PC-3 (cell line): ENCODE measurements around the gene PDP2. TPM values are rescaled to one million over a fixed set of nuclear protein-coding genes. Genes with fewer than 3 reads are reported as not detected.

Experiments used
- ATAC-seq: fragments of 200-7000 bp; cut with Tn5 transposase; 2 replicates; pipeline ENCODE4 v1.9.1; 2020; ENCODE audit warnings: mild to moderate bottlenecking, moderate library complexity
- BruUV-seq: library from RNA; stranded (reverse); fragments of 400-500 nt; replicated peaks from 2 replicates; lab custom pipeline; 2021; lab: Mats Ljungman, UMichigan
- CTCF ChIA-PET: fragments of 300-600 bp; sonication (Branson Sonifier 250); formaldehyde crosslinking; loops from one replicate; lab custom pipeline; 2022; ENCODE audit warnings: antibody characterized with exemption; lab: Charles Lee
- POLR2A ChIA-PET: fragments of 300-600 bp; sonication (Branson Sonifier 250); formaldehyde crosslinking; loops from one replicate; lab custom pipeline; 2022; ENCODE audit warnings: antibody characterized with exemption; ENCODE audit not compliant: unreplicated experiment; lab: Charles Lee
- DNase-seq: peaks from one replicate; pipeline ENCODE4 v3.0.0-alpha.2; 2015
- H2AFZ ChIP-seq: fragments of 300-600 bp; sonication (generic); 2 replicates; pipeline ENCODE4 v1.6.0; 2016; ENCODE audit warnings: antibody characterized with exemption, low read length
- H3F3A ChIP-seq: fragments of 300-600 bp; sonication (generic); one replicate; pipeline ENCODE4 v1.6.0; 2017; ENCODE audit warnings: antibody characterized with exemption, low read length, control low read depth, mild to moderate bottlenecking; ENCODE audit not compliant: unreplicated experiment
- H3K27ac ChIP-seq: fragments of 300-600 bp; sonication (generic); 2 replicates; pipeline ENCODE4 v1.5.1; 2016; ENCODE audit warnings: mild to moderate bottlenecking, low read length
- H3K27me3 ChIP-seq: fragments of 300-600 bp; sonication (generic); 2 replicates; pipeline ENCODE4 v1.6.1; 2016; ENCODE audit warnings: low read length, mixed read lengths
- H3K36me3 ChIP-seq: fragments of 300-600 bp; sonication (generic); 2 replicates; pipeline ENCODE4 v1.6.1; 2016; ENCODE audit warnings: low read depth, mixed run types, low read length, mixed read lengths
- H3K4me1 ChIP-seq: fragments of 300-600 bp; sonication (generic); 2 replicates; pipeline ENCODE4 v1.5.1; 2016; ENCODE audit warnings: low read length; ENCODE audit not compliant: insufficient read depth
- H3K4me2 ChIP-seq: fragments of 300-600 bp; sonication (generic); 2 replicates; pipeline ENCODE4 v1.6.0; 2016; ENCODE audit warnings: low read length
- H3K4me3 ChIP-seq: fragments of 300-600 bp; sonication (generic); 2 replicates; pipeline ENCODE4 v1.5.1; 2016; ENCODE audit warnings: mild to moderate bottlenecking, low read length, mixed read lengths
- H3K79me2 ChIP-seq: fragments of 300-600 bp; sonication (generic); 2 replicates; pipeline ENCODE4 v1.6.1; 2017; ENCODE audit warnings: low read length, mixed read lengths
- H3K9ac ChIP-seq: fragments of 300-600 bp; sonication (generic); 2 replicates; pipeline ENCODE4 v1.6.0; 2016; ENCODE audit warnings: mild to moderate bottlenecking, low read length
- H3K9me2 ChIP-seq: fragments of 300-600 bp; sonication (generic); replicated peaks from 2 replicates; pipeline ENCODE4 v1.6.1; 2016; ENCODE audit warnings: mixed run types, low read length, mixed read lengths
- H3K9me3 ChIP-seq: fragments of 300-600 bp; sonication (generic); 2 replicates; pipeline ENCODE4 v1.6.1; 2016; ENCODE audit warnings: low read length, mixed read lengths
- H4K20me1 ChIP-seq: fragments of 300-600 bp; sonication (generic); 2 replicates; pipeline ENCODE4 v1.6.1; 2016; ENCODE audit warnings: low read length, mixed read lengths
- CTCF ChIP-seq: fragments of 300-600 bp; sonication (generic); conservative IDR thresholded peaks from 2 replicates; pipeline ENCODE4 v1.5.1; 2017; ENCODE audit warnings: antibody characterized with exemption, low read depth, mild to moderate bottlenecking, low read length
- EZH2 ChIP-seq: fragments of 300-600 bp; sonication (generic); IDR thresholded peaks from one replicate; pipeline ENCODE4 v1.6.1; 2017; ENCODE audit warnings: antibody characterized with exemption, mild to moderate bottlenecking, low read length; ENCODE audit not compliant: unreplicated experiment
- EZH2phosphoT487 ChIP-seq: fragments of 300-600 bp; sonication (generic); IDR thresholded peaks from 2 replicates; pipeline ENCODE4 v1.6.1; 2018; ENCODE audit warnings: mild to moderate bottlenecking, antibody characterized with exemption, low read length, borderline replicate concordance
- intact Hi-C: fragments of 100-400 bp; cut with micrococcal nuclease; formaldehyde crosslinking; loops from 2 replicates; pipeline ENCODE4 v1.9.0; 2023
- total RNA-seq: library from RNA; depleted of rRNA; stranded (reverse); fragments of >200 nt; gene quantifications from 2 replicates; pipeline ENCODE4 v1.2.3, GENCODE V29; 2014

PDP2 gene
- total RNA-seq, 1 experiment from 2014 or later = 2.8 TPM

- POLR2A ChIA-PET = no interaction called here
- H3K4me3 ChIP-seq = no peak overlapping the region
- CTCF ChIA-PET = interaction anchor here (0.8 kb wide), 1 partner anchor 14 kb away, joined by 3 read pairs; no protein-coding TSS in a partner anchor
- no peak overlapping the region for H3K4me2 ChIP-seq
- ATAC-seq = no peak
- H3K9me3 ChIP-seq = no peaks in the 10 kb centered on the region
- no peak overlapping the region for H3K9ac ChIP-seq
- H3K27me3 ChIP-seq = no peaks in the 10 kb centered on the region
- TF ChIP-seq EZH2phosphoT487 (no peak), EZH2 (no peak), CTCF (no peak)
- no peak for DNase-seq
- H3K27ac ChIP-seq = no peak overlapping the region
- intact Hi-C loops = no loop called here
- BruUV-seq = no TSS peak
- peaks cover 3% of the 10 kb centered on the region; the same call in 1 of the 2 replicates for H3K79me2 ChIP-seq
- H3F3A ChIP-seq = no peaks in the 10 kb centered on the region
- H3K36me3 ChIP-seq = peaks cover 8% of the 10 kb centered on the region
- no peaks in the 10 kb centered on the region for H3K9me2 ChIP-seq
- H2AFZ ChIP-seq = no peak overlapping the region
- H3K4me1 ChIP-seq = no peaks in the 10 kb centered on the region
- no peaks in the 10 kb centered on the region for H4K20me1 ChIP-seq
Measured at GRCh38 chr16:66886914-66887313, 6.6 kb downstream of the PDP2 start.

- intact Hi-C loops = no loop called here
- POLR2A ChIA-PET = no interaction called here
- Histone ChIP-seq H3K79me2 (no peaks in the 10 kb centered on the region), H3K4me2 (no peak overlapping the region), H3K9me3 (no peaks in the 10 kb centered on the region), H3F3A (no peaks in the 10 kb centered on the region), H3K9me2 (no peaks in the 10 kb centered on the region), H4K20me1 (no peaks in the 10 kb centered on the region), H3K36me3 (peaks cover 8% of the 10 kb centered on the region), H3K4me1 (no peaks in the 10 kb centered on the region), H3K4me3 (no peak overlapping the region), H3K27ac (no peak overlapping the region), H2AFZ (no peak overlapping the region), H3K27me3 (no peaks in the 10 kb centered on the region), H3K9ac (no peak overlapping the region)
- TF ChIP-seq CTCF = no peak
- TF ChIP-seq EZH2phosphoT487 = no peak
- no peak for TF ChIP-seq EZH2
- CTCF ChIA-PET = no interaction called here
- DNase-seq = no peak
- no peak for ATAC-seq
- no TSS peak for BruUV-seq
Measured at GRCh38 chr16:66888647-66889615, 8.6 kb downstream of the PDP2 start.

GRCh38 chr16:66889622-66890021 lies 9.3 kb downstream of the PDP2 start:
- BruUV-seq = no TSS peak
- ChIA-PET POLR2A (no interaction called here), CTCF (no interaction called here)
- H3K36me3 ChIP-seq = peaks cover 3% of the 10 kb centered on the region
- no peaks in the 10 kb centered on the region for H3K27me3 ChIP-seq
- no peak overlapping the region for H2AFZ ChIP-seq
- TF ChIP-seq CTCF = no peak
- no peak for TF ChIP-seq EZH2
- TF ChIP-seq EZH2phosphoT487 = no peak
- ATAC-seq (no peak), DNase-seq (no peak)
- H3K9me2 ChIP-seq = no peaks in the 10 kb centered on the region
- no peak overlapping the region for H3K9ac ChIP-seq
- H3K9me3 ChIP-seq = no peaks in the 10 kb centered on the region
- no peak overlapping the region for H3K4me3 ChIP-seq
- no peaks in the 10 kb centered on the region for H3K4me1 ChIP-seq
- H3K27ac ChIP-seq = no peak overlapping the region
- no peak overlapping the region for H3K4me2 ChIP-seq
- H3K79me2 ChIP-seq = no peaks in the 10 kb centered on the region
- no peaks in the 10 kb centered on the region for H4K20me1 ChIP-seq
- intact Hi-C loops = no loop called here
- no peaks in the 10 kb centered on the region for H3F3A ChIP-seq
